ENCODE results near the gene DZIP3.

DZIP3 gene

GRCh38 chr3:108728105-108728504 is 138.6 kb downstream of the DZIP3 start:
- no peak for DNase-seq (ENCODE audit: low read depth)
- TF ChIP-seq CTCF (IDR thresholded peaks at IDR 0.05; ENCODE audit: control insufficient read depth, insufficient read depth, low read depth, low read length, missing control alignments): no peak
- H3K4me3 ChIP-seq (ENCODE audit: control insufficient read depth, low read depth, low read length): no peak overlapping the region

GRCh38 chr3:108728934-108729333 is 139.4 kb downstream of the DZIP3 start:
- no peak overlapping the region for H3K4me3 ChIP-seq (ENCODE audit: control insufficient read depth, low read depth, low read length)
- no peak for DNase-seq (ENCODE audit: low read depth)
- no peak for TF ChIP-seq CTCF (IDR thresholded peaks at IDR 0.05; ENCODE audit: control insufficient read depth, insufficient read depth, low read depth, low read length, missing control alignments)

GRCh38 chr3:108736821-108737220 is 147.3 kb downstream of the DZIP3 start:
- DNase-seq (ENCODE audit: low read depth): no peak
- no peak for TF ChIP-seq CTCF (IDR thresholded peaks at IDR 0.05; ENCODE audit: control insufficient read depth, insufficient read depth, low read depth, low read length, missing control alignments)
- H3K4me3 ChIP-seq (ENCODE audit: control insufficient read depth, low read depth, low read length): no peak overlapping the region

- no peak for DNase-seq (ENCODE audit: low read depth)
- no peak for TF ChIP-seq CTCF (IDR thresholded peaks at IDR 0.05; ENCODE audit: control insufficient read depth, insufficient read depth, low read depth, low read length, missing control alignments)
- H3K4me3 ChIP-seq (ENCODE audit: control insufficient read depth, low read depth, low read length): no peak overlapping the region
Observed at GRCh38 chr3:108742929-108743328, 153.4 kb downstream of the DZIP3 start.
